NCI-H748 treated with DMSO at 0.1 percent for 48 hours (cell line): ENCODE results near the gene POLR2I.
"Not testable (repeated sequence)": the region's sequence is repeated elsewhere in the genome, so short reads cannot be mapped to it uniquely, and the experiment has no call there.

Experiments used
- DNase-seq: peaks from one replicate; lab custom pipeline; 2025; lab: John Stamatoyannopoulos, UW

POLR2I gene

DNA sequence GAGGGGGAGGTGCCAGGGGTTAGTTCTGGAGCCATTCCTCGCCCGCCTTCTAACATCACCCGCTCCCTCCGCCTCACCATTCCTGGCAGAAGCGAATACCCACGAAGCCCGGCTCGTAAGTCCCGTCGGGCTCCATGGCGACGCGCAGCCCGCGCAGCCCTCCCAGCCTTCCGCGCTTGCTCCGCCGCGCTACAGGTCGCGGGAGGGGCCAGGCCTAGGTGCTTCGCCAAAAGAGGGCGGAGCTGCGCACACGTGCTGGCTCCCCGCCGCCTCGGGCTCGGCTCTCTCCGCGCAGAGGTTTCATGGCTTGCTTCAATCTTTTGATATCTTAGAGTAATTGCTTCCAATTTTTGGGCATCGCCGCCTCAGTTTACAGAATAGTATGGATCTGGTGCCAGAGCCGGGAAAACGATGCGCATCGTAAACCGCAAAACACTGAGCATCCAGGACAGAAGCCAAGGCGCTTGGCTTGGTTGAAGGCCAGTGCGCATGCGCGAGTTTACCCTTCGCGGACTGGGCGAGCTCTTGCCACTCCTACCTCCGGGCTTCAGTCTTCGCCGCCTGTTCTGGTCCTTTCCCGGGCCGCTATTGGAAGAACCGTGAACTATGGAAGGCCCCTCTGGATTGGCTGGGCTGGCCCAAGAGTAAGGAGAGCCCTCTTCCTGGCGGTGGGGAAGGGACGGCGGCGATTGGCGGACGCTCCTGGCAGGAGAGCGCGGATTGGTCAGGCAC, at the start of gene POLR2I:
TSS of gene POLR2I (minus strand) at position 155 of the 732 bp plus-strand sequence. CDS start at position 136, 19 bp downstream.
- peak; percentile 99 for DNase-seq

DNA sequence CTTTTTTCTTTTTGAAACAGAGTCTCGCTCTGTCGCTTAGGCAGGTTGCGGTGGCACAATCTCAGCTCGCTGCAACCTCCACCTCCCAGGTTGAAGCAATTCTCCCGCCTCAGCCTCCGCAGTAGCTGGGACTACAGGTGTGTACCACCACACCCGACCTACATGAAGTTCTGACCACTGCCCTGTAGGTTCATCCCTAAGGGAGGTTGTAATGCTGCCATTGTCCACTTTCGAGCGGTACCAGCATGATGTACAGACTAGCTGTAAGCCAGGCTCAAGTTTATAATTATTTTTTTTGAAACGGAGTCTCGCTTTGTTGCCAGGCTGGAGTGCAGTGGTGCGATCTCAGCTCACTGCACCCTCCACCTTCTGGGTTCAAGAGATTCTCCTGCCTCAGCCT, 49.1 kb upstream of the POLR2I start:
- DNase-seq, result no peak

DNA sequence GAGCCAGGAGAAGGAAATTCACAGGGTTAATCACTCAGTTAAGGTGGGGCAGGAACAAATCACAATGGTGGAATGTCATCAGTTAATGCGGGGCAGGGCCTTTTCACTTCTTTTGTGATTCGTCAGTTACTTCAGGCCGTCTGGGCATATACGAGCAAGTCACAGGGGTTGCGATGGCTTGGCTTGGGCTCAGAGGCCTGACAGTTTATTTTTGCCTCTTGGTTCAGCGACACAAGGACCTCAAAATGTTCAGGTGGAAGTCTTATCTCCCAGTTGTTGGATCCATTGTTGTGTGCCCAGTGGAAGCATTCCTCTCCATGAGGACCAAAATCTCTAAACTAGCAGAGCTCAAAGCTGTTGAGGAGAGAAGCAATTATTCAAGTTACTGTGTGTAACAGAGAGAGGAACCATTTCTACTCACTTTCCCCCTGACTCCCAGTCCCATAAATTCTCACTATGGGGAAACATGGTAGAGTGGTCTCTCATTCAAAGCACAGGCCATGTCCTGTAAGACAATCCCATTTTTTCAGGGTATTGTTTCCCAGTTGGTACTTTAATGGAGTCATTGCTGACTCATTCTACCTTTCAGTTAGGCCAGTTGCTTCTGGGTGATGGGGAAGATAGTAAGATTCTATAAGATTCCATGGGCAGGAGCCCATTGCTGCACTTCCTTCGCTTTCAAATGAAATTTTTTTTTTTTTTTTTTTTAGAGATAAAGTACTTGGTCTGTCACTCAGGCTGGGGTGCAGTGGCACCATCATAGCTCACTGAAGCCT, 46.3 kb upstream of the POLR2I start:
- no peak for DNase-seq

DNA sequence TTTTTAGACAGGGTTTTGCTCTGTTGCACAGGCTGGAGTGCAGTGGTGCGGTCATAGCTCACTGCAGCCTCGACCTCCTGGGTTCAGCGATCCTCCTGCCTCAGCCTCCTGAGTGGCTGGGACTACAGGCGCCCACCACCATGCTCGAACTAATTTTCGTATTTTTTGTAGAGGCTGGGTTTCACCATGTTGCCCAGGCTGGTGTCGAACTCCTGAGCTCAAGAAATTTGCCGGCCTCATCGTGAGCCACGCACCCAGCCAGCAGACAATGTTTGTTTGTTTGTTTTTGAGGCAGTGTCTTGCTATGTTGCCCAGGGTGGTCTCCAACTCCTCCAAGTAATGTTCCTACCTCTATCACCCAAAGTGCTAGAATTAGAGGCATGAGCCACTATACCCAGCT, 38.5 kb upstream of the POLR2I start:
- DNase-seq, result no peak

DNA sequence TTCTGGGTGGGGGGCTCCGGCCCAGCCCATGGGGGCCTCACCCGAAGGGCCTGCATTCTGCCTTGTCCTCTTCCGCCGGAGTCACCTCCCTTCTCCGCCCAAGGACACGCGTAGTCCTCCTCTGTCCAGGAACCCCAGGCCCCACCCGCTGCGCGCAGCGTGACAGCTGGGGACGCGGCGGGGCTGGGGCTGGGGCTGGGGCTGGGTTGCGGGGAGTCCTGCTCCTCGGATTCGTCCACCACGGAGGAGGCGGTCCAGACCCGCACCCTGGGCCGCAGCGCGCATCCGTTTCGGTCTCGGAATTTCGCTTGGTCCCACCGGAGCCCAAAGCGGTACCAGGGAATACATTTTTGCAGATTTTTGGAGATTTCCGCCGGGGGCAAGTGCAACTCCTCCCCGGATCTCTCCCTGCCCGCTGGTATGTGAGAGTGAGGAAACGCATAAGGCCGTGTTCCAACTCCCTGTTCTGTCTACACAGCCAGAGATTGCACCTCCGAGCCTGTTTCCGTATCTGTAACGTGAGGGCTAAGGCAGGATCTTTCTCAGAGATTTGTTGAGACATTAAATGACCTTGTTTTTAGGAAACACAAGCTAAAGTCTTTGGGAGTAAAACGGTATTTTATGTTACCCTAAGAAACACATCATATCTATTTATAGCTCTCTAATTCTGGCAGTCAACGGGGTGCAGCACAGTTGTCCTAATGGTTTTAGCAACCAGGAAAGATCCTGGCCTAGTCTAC, 37.8 kb upstream of the POLR2I start, which contains the start of gene COX7A1:
TSS of gene COX7A1 (minus strand) at position 96 of the 740 bp plus-strand sequence. CDS start at position 56, 40 bp downstream.
- DNase-seq, result no peak

DNA sequence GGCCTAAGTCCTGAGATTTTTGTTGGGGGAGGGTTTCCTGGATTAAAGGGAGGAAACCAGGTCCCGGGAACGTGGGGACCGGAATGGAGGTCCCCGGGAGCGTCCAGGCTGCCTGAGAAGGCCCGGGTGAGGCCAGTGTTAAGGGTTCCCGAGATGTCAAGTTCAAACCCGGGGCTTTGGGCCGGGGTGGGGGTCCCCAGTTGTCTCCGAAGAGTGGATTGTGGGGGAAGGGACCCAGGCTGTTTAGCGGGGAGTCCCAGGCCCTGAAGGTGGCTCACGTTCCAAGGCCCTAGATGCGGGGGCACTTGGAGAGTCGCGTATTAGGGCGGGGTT, 37.3 kb upstream of the POLR2I start:
- no peak for DNase-seq

DNA sequence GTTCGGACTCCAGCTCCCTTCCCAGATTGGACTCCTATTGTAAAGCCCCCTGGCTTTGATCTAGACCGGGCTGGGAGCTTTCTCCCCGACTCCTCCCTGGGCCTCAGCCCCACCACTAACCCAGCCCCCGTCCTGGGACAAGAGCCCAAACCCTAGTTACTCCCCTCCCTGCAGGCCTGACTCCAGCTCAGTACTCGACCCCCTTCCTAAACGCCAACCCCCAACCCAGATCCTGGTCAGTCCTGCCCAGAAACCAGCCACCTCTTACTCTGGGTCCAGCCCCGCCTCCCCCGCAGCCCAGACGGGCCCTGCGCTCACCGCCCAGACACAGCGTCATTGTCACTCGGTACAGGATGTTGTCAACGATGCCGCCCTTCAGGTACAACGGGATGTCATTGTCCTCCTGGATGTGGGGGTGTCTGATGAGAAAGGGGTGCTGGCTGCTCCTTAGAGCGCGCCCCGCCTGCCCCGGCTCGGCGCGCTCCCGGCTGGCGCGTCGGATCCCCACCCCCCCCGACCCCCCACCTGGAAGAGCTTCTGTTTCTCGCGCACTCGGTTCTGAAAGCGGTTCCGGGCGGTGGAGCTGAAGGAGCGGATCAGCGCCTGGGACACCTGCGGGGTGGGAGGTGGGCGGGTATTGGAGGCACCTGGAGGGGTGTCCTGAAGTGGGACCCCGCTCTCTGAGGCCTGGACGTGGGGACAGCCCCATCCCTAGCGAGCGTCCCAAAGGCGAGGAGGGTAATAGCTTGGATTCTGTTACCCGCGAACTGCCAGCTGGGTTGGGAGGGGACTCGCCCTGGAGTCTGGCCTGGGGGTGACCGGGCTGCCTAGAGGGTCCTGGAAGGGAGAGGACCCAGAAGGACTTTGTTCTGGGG, 36.7 kb upstream of the POLR2I start:
- no peak for DNase-seq

DNA sequence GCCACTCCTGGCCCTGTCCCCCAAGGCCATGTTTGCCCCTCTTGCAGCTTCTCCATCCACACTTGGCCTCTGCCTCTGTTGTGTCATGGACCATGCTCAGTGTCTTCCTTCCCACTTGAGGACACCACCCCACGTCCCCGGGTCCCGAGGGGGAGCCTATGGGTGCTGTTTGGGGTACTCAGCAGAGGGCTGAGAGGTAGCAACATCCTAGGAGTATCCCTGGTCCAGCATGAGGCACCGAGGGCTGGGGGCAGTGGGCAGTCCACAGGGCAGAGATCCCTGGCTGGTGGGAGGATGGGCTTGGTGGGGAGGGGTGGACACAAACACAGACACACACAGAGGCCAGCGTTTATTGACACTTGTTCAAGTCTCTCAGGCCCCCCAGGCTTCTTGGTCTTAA, 35.9 kb upstream of the POLR2I start:
- DNase-seq, result no peak

DNA sequence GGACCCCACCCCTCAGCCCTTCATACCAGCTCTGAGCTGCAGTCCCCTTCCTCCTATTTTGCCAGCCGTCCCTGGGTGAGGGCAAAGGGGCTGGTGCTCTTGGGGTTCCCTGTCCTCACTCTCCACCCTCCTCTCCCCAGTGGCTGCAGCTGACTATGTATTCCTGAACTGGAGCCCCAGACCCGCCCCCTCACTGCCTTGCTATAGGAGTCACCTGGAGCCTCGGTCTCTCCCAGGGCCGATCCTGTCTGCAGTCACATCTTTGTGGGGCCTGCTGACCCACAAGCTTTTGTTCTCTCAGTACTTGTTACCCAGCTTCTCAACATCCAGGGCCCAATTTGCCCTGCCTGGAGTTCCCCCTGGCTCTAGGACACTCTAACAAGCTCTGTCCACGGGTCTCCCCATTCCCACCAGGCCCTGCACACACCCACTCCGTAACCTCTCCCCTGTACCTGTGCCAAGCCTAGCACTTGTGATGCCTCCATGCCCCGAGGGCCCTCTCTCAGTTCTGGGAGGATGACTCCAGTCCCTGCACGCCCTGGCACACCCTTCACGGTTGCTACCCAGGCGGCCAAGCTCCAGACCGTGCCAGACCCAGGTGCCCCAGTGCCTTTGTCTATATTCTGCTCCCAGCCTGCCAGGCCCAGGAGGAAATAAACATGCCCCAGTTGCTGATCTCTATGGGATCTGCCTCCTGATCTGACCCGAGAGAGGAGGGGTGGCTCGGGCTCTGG, 35.2 kb upstream of the POLR2I start:
- no peak for DNase-seq

DNA sequence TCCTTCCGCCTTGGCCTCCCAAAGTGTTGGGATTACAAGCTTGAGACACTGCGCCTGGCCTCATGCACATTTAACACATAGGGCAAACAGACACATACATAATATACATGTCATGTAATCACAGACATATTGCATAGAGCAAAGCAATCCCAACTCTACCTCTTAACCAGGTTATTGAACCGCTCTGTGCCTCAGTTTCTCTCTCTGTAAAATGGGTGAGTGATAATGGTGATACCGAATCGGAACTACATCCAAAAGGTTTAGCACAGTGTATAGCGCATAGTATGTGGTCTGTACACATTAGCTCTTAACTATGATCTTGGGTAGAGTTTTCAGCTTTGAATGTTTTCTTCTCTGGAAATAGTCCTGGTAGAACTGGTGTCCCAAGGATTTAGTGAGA, 29.9 kb upstream of the POLR2I start:
- no peak for DNase-seq

DNA sequence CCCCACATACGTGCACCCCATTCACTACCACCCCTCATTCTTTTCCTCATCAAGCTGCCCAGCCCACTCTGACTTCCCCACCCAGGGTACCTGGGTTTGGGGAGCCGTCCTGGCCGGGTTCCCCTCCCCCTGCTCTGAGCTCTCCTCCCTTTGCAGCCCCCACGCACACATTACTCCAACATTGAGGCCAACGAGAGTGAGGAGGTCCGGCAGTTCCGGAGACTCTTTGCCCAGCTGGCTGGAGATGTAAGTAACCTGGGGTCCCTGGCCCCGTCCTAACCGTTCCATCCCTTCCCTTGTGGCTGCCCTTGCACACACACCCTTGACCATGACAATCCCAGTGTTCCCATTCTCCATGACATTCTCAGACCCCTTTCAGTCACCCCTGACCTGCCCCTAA, 27.8 kb upstream of the POLR2I start:
- DNase-seq, result no peak

DNA sequence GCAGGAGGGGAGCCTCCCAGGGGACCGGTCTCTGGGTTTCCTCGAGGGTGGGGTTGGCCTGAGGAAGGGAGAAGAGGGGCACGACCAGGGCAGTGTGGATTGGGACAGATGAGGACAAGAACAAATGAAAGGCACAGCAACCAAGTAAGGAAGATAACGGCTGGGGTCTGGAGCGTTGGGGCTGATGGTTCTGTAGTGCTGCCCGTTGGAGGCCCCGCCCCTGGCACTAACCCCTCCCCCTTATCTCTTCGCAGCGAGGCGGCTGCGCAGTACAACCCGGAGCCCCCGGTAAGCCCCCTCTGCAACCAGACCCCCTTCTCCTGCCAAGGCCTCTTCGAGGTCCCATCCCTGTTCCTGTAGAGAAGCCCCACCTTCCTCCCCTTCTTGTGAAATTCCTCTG, 27.4 kb upstream of the POLR2I start:
- no peak for DNase-seq

DNA sequence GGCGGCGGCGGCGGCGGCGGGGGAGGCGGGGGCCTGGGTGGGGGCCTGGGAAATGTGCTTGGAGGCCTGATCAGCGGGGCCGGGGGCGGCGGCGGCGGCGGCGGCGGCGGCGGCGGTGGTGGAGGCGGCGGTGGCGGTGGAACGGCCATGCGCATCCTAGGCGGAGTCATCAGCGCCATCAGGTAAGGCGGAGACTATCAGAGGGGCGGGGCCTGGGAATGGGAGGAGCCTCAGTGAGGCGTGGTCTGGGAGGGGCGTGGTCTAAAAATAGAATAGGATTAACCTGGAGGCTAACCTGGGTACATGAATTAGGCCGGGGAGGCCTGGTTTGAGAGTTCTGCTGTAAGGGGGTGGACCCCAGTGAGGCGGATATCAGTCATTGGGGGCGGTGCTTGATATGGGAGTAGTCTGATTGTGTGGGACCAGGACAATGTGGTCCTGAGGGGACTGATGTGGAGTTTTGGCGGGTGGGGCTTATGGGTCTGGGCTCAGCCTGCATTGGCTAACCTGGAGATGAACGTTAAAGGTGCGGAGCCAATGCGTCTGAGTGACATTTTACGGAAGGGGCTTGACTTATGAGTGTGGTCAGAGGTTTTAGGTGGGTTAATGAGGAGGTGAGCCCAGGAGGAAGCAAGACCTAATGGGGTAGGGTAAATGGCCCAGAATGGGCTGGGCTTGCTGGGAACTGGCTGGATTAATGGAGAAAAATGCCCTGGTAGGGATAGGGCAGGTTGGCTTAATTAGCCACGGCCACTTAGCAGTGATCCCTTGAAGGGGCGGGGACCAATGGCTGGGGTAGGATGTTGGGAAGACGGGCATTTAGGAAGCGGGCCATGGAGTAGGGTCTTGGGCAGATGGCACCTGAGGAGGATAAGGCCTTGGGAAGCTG, 26.6 kb upstream of the POLR2I start:
- DNase-seq, result peak; percentile 91

DNA sequence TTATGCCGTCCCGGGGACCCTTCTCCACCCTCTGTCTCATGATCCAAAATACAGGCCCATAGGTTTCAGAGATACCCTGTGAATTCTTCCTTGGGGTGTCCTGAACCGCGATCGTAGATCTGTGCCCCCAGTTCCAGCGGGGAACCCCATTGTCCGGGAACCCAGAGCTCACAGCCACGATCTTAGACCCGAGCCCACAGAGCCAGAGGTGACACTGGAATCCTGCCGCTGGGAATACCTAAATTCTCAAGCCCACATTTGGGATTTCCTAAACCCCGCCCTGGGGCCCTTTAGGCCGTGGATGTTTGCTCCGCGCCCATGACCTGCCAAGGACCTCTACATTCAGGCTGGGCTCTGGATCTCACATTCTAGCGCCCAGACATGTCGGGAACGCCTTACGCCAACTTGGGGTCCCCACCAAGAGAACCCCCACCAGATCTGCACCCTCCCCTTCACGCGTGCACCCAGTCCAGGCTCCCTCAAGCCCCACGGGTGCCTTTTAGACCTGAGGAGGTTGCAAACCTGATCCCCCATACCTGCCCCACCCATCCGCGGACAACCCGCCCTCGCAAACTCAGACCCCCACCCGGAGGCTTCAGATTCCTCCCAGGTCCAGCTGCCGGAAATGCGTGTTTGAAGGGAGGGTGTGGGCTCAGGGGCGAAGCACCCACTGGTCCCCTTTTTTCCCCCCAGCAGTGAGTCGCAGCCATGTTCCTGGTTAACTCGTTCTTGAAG, 25.8 kb upstream of the POLR2I start:
- DNase-seq, result peak; percentile 88

DNA sequence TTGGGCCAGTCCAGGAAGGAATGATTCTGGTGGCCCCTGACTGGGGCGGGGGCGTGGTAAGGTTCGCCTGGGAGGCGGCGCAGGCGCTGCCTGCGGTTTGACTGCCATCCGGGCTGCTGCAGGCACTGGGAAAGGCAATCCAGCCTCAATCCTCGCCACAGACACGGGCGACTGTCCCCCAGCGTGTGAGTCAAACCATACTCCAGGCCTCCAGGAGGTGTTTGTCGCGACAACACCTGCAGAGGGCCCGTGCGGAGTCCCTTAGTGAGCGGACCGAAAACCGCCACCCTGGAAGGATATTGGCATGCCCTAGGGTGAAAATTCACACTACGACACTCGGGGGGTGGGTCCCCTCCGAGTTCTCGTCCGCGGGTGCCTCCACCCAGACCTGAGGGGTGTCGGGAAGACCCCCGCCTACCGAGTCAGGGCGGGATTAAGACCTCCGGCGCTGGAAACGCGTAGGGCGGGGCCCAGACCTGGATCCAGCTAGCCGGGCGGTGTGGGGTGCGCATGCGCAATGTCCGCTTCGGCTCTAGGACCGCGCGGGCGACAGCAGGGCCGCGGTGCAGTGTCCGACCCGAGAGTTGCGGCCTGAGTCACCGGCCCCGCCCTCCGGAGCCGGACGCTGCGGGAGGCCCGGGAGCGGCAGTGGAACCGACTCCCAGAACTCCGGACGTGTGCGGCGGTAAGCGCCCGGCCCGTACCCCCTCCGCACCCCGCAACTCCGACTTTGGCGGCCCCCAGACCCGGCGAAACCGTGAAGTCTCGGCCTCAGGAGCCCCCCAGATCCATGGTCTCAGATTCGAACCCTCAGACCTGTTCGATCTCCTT, 25.0 kb upstream of the POLR2I start, which contains the start of gene CAPNS1:
TSS of gene CAPNS1 (plus strand) at position 594 of the 831 bp plus-strand sequence. CDS start 946 bp downstream, outside the sequence.
- DNase-seq, result peak; percentile 95

DNA sequence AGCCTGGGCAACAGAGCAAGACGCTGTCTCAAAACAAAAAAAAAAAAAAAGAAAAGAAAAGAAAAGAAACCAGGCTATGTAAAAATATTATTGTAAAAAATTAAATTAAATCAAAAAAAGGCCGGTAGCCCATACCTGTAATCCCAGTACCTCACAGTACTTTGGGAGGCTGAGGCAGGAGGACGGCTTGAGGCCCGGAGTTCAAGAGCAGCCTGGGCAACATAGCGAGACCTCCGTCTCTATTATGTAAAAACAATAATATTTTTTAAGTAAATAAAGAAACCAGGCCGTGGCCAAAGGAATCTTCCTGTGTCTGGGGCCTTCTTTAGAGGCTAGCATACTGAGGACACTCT, 24.4 kb upstream of the POLR2I start:
- no peak for DNase-seq

DNA sequence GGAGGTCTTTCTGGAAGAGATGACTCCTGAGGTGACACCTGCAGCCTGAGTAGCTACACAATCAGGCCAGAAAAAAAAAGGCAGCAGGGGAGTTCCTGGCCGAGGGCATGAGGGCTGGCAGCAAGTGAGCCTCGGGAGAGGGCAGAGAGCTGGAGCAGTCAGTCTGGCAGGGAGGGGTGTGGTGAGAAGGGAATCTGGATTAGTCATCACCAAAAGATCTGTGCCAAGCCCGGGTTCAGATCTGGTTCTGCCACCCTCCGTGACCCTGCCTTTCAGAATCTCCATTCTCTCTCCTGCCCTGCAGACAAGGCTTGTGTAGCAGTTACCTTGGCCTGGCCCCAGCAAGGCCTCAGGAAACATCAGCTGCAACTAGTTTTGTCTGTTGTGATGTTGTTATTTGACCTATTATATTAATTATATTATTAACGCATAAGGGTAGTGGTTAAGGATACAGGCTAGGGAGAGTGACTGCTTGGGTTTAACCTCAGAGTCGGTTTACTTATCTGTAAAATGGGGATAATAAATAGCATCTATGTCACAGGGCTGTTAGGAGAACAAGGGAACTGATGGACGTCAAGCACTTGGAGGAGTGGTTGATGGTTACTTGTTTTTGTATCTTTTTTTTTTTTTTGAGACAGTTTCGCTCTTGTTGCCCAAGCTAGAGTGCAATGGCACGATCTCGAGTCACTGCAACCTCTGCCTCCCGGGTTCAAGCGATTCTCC, 22.4 kb upstream of the POLR2I start:
- DNase-seq, result no peak

DNA sequence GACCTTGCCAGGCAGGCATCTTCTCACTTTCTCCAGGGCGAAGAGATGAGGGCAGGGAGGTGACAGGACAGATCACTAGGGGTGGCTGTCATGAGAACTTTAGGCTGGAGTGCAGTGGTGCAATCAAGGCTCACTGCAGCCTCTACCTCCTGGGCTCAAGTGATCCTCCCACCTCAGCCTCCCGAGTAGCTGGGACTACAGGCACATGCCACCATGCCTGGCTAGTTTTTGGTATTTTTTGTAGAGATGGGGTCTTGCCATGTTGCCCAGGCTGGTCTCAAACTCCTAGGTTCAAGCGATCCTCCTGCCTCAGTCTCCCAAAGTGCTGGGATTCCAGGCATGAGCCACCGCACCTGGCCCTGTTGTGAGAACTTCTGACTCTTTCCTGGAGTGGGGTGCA, 20.2 kb upstream of the POLR2I start:
- not testable (repeated sequence) for DNase-seq
